NCI-H1105 treated with DMSO at 0.1 percent for 48 hours (cell line): ENCODE measurements around the gene MCIDAS.

ENCODE experiments used
- DNase-seq: peaks from one replicate; lab custom pipeline; 2025; lab: John Stamatoyannopoulos, UW

Gene MCIDAS

DNA sequence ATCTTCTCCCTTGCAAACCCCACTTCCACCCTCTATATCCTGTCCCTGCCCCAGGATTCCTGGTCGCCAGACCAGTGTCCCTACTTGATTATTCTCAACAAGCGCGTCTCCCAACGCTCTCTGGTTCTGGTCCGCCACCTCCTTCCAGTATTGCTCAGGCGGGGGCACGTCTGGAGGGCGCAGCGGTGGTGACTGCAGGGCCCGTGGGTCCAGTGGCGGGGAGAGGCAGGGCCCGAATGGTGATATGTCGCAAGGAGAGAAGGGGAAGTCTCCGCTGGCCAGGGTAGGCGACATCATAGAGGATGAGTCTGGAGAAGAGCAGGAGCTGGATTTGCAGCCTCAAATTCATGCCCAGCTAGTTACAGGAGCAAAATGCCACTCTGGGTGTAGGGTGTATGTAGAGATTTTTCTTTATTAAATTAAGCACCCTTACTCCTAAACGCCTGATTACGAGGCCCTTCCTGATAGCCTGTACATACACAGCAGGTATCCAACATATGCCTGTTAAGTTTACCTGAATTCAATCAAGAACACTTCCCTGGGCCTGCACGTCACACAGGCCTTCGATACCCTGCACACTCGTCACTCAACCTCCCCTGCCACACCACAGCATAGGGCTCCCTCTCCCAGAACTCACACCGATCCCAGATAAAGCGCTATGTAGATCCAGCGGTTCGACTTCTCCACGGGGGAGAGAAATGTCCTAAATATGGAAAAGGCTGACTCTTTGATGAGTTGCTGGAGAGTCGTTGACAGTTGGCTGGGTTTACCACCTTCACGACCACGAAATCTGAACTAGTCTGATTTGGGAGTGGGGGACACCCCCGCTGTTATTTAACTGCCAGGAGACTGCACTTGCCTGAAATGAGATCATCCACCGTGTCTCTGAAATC lies 4.8 kb downstream of the MCIDAS start:
- DNase-seq, result no peak

DNA sequence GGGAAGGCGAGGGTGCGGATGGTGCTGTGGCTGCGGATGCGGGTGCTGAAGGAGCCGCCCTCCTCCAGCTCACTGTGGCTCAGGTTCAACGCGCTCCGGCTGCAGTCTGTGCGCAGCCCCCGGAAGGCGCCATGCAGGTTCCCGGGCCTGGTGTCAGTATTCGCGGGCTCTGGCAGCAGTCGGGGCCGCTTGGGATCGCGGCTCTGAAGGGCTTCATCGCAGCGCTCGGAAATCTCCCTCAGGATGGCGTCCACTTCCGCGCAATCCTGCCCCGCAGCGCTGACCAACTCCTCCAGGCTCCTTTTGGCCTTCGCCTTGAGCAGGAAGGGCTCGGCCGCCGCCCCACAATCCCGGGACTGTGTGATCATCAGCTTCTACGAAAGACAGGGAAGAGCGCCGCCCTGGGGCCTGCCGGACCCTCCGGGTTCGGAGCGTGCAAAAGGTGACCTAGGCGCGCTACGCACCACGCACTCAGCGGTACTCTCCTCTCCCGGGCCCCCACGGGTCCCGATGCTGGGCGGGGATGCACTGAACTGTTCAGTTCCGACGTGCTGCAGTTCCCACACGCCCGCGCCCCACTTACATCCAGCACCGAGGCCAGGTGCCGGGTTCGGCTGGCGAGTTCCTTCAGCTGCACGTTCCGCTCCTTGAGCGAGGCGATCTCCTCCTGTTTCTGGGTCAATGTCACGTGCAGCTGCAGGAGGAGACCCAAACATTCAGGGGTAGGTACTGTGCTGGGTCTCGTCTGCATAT lies 6.5 kb downstream of the MCIDAS start:
- no peak for DNase-seq

DNA sequence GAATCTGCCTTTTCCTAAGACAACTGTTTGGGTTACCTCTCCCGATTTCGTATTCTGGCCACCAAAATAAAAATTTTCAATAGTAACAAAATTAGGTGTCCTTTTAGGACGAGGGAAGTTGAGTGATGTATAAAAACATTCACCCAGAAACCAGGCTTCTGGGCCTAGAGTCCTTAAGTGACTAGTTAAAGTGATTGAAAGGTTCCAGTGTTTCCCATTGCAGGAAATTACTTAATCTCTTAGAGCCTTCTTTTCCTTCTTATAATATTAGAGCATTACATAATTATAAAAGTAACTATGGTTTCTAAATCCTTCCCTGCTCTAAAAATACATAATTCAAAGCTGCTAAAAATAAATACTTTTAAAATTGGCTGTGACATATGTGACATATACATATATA lies 7.3 kb downstream of the MCIDAS start:
- DNase-seq, result no peak

DNA sequence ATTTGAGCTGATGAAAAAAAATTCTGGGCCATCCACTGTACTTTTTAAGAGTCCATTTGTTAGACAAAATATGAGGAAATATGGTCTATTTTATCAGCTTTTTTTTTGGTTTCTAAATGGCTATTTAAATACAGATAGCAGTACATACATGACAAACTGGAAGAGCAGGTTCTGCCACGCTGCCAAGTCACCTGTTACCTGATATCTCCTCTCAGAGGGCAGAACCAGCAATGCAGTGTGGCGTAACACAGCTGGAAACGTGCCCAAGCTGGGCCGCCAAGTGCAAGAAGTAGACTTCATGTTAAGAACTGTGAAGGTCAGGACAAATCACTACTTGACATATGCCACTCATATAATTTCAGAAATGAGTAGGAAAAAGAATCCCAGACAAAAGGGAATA lies 8.1 kb downstream of the MCIDAS start:
- peak; percentile 77 for DNase-seq

- no peak for DNase-seq
Measured at GRCh38 chr5:55211184-55211874, 15.8 kb downstream of the MCIDAS start.

- DNase-seq, result no peak
Measured at GRCh38 chr5:55205001-55205400, 22.1 kb downstream of the MCIDAS start.

- no peak for DNase-seq
Measured at GRCh38 chr5:55191165-55191564, 36.0 kb downstream of the MCIDAS start.

- DNase-seq, result peak; percentile 7
Measured at GRCh38 chr5:55188656-55189540, 38.2 kb downstream of the MCIDAS start.

DNA sequence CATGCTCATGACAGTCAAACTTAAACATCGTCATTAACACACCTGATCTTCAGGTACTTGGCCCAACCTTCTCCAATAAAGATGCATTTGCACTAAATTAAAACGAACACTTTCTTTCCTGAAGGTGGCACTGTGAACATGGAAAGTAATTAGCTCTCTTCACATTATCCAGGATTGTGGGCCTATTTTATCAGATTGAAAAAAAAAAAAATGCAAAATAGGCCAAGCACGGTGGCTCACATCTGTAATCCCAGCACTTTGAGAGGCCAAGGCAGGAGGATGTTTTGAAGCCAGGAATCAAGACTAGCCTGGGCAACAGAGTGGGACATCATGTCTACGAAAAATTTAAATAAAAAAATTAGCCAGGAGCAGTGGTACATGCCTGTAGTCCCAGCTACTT lies 39.7 kb downstream of the MCIDAS start:
- peak; percentile 54 for DNase-seq

- DNase-seq, result no peak
Measured at GRCh38 chr5:55180016-55180415, 47.1 kb downstream of the MCIDAS start.

- no peak for DNase-seq
Measured at GRCh38 chr5:55177078-55177477, 50.0 kb downstream of the MCIDAS start.

DNA sequence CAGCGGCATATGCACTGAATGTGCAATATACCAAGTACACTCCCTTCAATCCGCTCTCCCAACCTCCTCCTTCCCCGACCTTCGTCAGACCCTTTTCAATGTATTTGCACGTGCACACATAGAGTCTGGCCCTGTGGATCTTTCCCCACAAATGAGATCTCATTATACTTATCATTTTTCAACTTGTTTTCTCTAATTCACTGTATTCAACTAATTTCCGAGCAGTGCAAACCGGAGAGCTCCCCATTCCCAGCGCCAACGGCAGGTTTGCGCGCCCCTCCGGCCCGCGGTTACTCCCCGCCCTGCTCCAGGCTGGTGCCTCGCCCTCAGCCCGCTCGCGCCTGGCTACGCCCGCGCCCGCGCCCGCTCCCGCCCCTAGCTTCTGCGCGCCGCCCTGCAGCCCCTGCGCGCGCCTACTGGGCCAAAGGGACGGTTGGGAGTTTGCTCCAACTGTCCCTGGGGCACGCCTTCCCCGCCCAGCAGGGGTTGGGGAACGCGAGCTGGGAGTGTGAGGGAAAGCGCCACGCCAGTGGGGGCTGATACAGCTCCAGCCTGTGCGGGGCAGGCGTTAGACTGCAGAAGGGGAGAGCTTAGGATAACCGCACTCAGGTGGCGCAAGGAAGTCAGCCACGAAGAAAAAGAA lies 50.8 kb downstream of the MCIDAS start:
- DNase-seq, result peak; percentile 20

GRCh38 chr5:55175781-55176175 lies 51.3 kb downstream of the MCIDAS start:
- no peak for DNase-seq

DNA sequence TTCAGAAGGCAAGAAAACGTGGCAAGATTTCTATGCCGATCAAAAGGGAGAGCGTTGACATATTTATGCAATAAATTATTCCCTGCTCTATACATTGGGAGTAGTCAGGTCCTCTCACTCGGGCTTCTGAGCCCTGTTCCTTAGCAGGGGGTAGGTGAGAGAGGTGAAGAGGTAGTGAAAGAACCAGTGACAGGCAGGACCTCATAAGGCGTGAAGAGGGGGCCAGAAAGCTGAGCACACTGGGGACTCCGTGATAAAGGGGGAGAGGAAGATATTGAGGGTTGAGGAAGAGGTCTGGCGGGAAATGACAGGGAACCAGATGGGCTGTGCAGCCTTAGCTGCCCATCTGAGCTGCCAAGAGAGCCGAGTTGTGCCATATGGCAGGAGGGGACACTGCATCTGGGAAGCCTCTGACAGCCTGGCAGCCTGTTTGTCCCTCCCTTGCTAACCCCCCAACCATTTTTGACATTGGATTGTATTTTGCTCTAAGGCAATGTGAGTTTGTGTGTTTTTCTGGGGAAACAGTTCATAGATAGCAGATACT lies 53.4 kb downstream of the MCIDAS start:
- no peak for DNase-seq

DNA sequence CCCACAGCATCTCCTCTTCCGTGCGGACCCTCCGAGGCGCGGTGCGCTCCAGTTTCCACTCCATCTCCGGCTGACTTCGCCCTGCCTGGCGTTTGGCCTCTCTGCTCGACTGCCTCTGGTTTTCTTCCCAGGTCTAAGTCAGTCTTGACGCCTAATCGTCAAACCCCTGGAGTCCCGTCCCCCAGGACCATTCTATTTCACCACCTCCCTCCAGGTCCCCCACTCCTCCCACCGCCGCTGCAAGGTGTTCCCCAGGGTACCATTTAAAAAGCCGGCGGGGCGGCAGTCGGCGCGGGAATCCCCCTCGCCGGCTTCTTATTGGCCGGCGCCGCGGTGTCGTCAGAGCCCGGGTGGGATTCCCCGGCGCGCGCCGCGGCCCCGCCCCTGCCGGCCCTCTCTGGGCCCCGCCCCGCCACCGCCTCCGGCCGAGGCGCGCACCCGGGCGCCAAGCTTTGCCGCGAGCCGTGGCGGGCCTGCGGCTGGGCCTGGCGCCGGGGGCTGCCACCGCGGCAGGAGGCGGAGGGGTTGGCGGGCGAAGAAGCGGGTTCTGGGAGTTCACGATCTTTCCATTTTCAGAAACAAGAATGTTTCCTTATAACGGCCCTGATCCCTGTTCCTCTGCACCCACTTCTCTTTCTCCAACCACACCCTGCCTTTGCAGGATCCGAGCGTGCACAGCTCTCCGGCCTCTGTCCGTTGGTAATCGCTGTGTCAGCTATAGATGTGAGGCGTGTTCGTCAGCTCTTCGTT lies 54.0 kb downstream of the MCIDAS start, which contains the start of gene CDC20B:
CDC20B (minus strand) TSS at position 241 of the 750 bp plus-strand sequence; CDS start at position 64, 177 bp downstream.
- DNase-seq, result peak; percentile 67

DNA sequence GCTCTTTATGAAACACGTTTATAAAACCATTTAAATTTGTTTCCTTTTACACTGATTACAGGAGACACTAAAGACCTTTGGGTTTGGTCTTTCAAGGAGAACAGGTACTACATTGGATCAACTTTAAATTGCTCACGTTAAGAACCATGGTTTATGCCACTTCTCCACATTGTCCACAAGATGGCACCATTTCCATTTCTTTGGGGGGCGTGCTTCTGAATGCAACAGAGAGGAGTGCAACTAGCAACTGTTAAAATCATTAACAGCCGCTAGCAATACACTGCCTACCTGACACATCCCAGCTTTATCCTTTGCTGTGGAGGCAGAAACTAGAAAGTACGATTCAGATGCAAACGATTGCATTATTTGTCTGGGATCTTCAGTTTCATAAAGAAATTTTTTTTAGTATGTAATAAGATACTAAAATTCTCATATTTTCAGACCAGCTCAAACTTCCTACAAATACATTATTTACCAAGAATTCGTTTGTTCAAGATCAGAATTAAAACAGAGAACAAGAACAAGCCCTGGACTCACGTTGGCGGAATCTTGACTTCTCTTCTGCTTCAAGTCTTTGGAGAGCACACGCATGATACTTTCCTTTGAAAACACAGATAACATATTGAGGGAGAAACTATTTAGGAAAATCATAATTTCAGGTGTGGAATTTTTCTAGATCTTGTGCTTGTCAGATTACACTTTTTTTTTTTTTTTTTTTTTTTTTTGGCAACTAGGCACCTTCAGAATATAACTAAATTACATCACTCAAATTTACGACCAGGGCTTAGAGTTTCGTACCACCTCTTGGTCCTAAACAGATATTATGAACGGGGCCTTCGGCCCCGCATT lies 54.8 kb downstream of the MCIDAS start:
- DNase-seq, result peak; percentile 77

- no peak for DNase-seq
Measured at GRCh38 chr5:55171471-55171870, 55.6 kb downstream of the MCIDAS start.
